H9 (cell line): ENCODE measurements around the gene NPHS1. TPM values are rescaled to one million over a fixed set of nuclear protein-coding genes. Genes with fewer than 3 reads are reported as not detected.

Experiments used
- DNase-seq: peaks from one replicate; pipeline ENCODE4 v3.0.0-alpha.2; 2017
- H2AFZ ChIP-seq: one replicate; pipeline ENCODE4 v1.6.1; 2013; ENCODE audit warnings: mild to moderate bottlenecking, low read length, control low read depth, moderate library complexity
- H2AK5ac ChIP-seq: 2 replicates; pipeline ENCODE4 v1.6.1; 2013; ENCODE audit warnings: low read length, control low read depth, mixed read lengths; ENCODE audit not compliant: insufficient read length
- H2BK120ac ChIP-seq: one replicate; pipeline ENCODE4 v1.6.1; 2013; ENCODE audit warnings: low read depth, mild to moderate bottlenecking, low read length, control low read depth, inconsistent platforms; ENCODE audit not compliant: poor library complexity, severe bottlenecking
- H2BK12ac ChIP-seq: 2 replicates; pipeline ENCODE4 v1.6.1; 2013; ENCODE audit warnings: low read length, control low read depth, mixed read lengths, low read depth; ENCODE audit not compliant: insufficient read length
- H2BK15ac ChIP-seq: 2 replicates; pipeline ENCODE4 v1.6.1; 2013; ENCODE audit warnings: low read depth, low read length, control low read depth
- H2BK20ac ChIP-seq: one replicate; pipeline ENCODE4 v1.6.1; 2013; ENCODE audit warnings: low read depth, mild to moderate bottlenecking, low read length, control low read depth, inconsistent platforms; ENCODE audit not compliant: poor library complexity, severe bottlenecking
- H2BK5ac ChIP-seq: 2 replicates; pipeline ENCODE4 v1.6.1; 2013; ENCODE audit warnings: low read length, control low read depth, mixed read lengths; ENCODE audit not compliant: insufficient read length
- H3K14ac ChIP-seq: 2 replicates; pipeline ENCODE4 v1.6.1; 2013; ENCODE audit warnings: low read length, control low read depth; ENCODE audit not compliant: insufficient read depth
- H3K18ac ChIP-seq: 2 replicates; pipeline ENCODE4 v1.6.1; 2013; ENCODE audit warnings: low read depth, mild to moderate bottlenecking, mixed read lengths, low read length, control low read depth; ENCODE audit not compliant: insufficient read length
- H3K23ac ChIP-seq: 2 replicates; pipeline ENCODE4 v1.6.1; 2013; ENCODE audit warnings: low read length, control low read depth, mixed read lengths, low read depth; ENCODE audit not compliant: insufficient read length
- H3K23me2 ChIP-seq: 2 replicates; pipeline ENCODE4 v1.6.1; 2013; ENCODE audit warnings: low read depth, mild to moderate bottlenecking, mixed read lengths, low read length, control low read depth; ENCODE audit not compliant: insufficient read length, poor library complexity, severe bottlenecking
- H3K27ac ChIP-seq: 2 replicates; pipeline ENCODE4 v1.5.1; 2013; ENCODE audit warnings: low read length, control low read depth, mixed read lengths, low read depth; ENCODE audit not compliant: insufficient read length
- H3K27me3 ChIP-seq: 2 replicates; pipeline ENCODE4 v1.6.1; 2013; ENCODE audit warnings: low read length, control low read depth, inconsistent platforms; ENCODE audit not compliant: insufficient read depth
- H3K4ac ChIP-seq: 2 replicates; pipeline ENCODE4 v1.6.1; 2013; ENCODE audit warnings: low read depth, mild to moderate bottlenecking, control low read depth, inconsistent platforms, low read length, moderate library complexity
- H3K4me1 ChIP-seq: 2 replicates; pipeline ENCODE4 v1.6.1; 2013; ENCODE audit warnings: low read length, control low read depth, inconsistent platforms; ENCODE audit not compliant: insufficient read depth
- H3K4me2 ChIP-seq: 2 replicates; pipeline ENCODE4 v1.6.1; 2013; ENCODE audit warnings: low read length, control low read depth, mixed read lengths; ENCODE audit not compliant: insufficient read length, insufficient read depth
- H3K56ac ChIP-seq: 2 replicates; pipeline ENCODE4 v1.6.1; 2013; ENCODE audit warnings: low read depth, mild to moderate bottlenecking, mixed read lengths, low read length, control low read depth; ENCODE audit not compliant: insufficient read length
- H3K79me1 ChIP-seq: 2 replicates; pipeline ENCODE4 v1.6.1; 2013; ENCODE audit warnings: low read depth, mild to moderate bottlenecking, moderate library complexity, low read length, control low read depth, inconsistent platforms; ENCODE audit not compliant: insufficient read depth, poor library complexity, severe bottlenecking
- H3K79me2 ChIP-seq: 2 replicates; pipeline ENCODE4 v1.6.1; 2013; ENCODE audit warnings: low read length, control low read depth, inconsistent platforms; ENCODE audit not compliant: insufficient read depth
- H3K9ac ChIP-seq: 2 replicates; pipeline ENCODE4 v1.6.1; 2013; ENCODE audit warnings: low read length, control low read depth, mixed read lengths; ENCODE audit not compliant: insufficient read length; ENCODE audit errors: extremely low read depth
- H3K9me3 ChIP-seq: one replicate; pipeline ENCODE4 v1.6.1; 2013; ENCODE audit warnings: low read depth, low read length, inconsistent platforms; ENCODE audit not compliant: control insufficient read depth
- H3T11ph ChIP-seq: one replicate; pipeline ENCODE4 v1.6.1; 2013; ENCODE audit warnings: mild to moderate bottlenecking, low read length, control low read depth, inconsistent platforms
- H4K20me1 ChIP-seq: one replicate; pipeline ENCODE4 v1.6.1; 2013; ENCODE audit not compliant: control insufficient read depth, insufficient read length, insufficient read depth
- H4K5ac ChIP-seq: 2 replicates; pipeline ENCODE4 v1.6.1; 2013; ENCODE audit warnings: low read depth, mild to moderate bottlenecking, mixed read lengths, low read length, control low read depth; ENCODE audit not compliant: insufficient read length
- H4K8ac ChIP-seq: replicated peaks from 2 replicates; pipeline ENCODE4 v1.6.1; 2013; ENCODE audit warnings: low read length, control low read depth, mixed read lengths, low read depth; ENCODE audit not compliant: insufficient read length
- H4K91ac ChIP-seq: 2 replicates; pipeline ENCODE4 v1.6.1; 2013; ENCODE audit warnings: low read depth, mild to moderate bottlenecking, moderate library complexity, mixed read lengths, low read length, control low read depth; ENCODE audit not compliant: insufficient read length
- H3K27ac Mint-ChIP-seq, 3 experiments: 2 replicates in 2 of 3; 3 replicates in 1 of 3; pipeline ENCODE4 v1.8.0; 2020 to 2021; ENCODE audit warnings: mixed read lengths in 3 of 3, mild to moderate bottlenecking in 1 of 3, moderate library complexity in 1 of 3
- H3K27me3 Mint-ChIP-seq: 2 replicates; pipeline ENCODE4 v1.8.0; 2021; ENCODE audit warnings: low read depth, mild to moderate bottlenecking, moderate library complexity, mixed read lengths
- H3K36me3 Mint-ChIP-seq, 3 experiments: 2 replicates in 2 of 3; 3 replicates in 1 of 3; pipeline ENCODE4 v1.8.0; 2020 to 2021; ENCODE audit warnings: low read depth in 3 of 3, mixed read lengths in 3 of 3; ENCODE audit not compliant: insufficient read depth in 1 of 3
- H3K4me1 Mint-ChIP-seq, 2 experiments: 2 replicates each; pipeline ENCODE4 v1.8.0; 2020; ENCODE audit warnings: mixed read lengths in 2 of 2
- H3K4me3 Mint-ChIP-seq, 2 experiments: 2 replicates in 1 of 2; 3 replicates in 1 of 2; pipeline ENCODE4 v1.8.0; 2020 to 2021; ENCODE audit warnings: mild to moderate bottlenecking in 2 of 2, mixed read lengths in 2 of 2, moderate library complexity in 1 of 2
- H3K9me3 Mint-ChIP-seq, 2 experiments: 2 replicates in 1 of 2; 3 replicates in 1 of 2; pipeline ENCODE4 v1.8.0; 2020; ENCODE audit warnings: mild to moderate bottlenecking in 2 of 2, mixed read lengths in 2 of 2, moderate library complexity in 1 of 2
- CTCF ChIP-seq: fragments of 200-600 bp; sonication (generic); conservative IDR thresholded peaks from 3 replicates; pipeline ENCODE4 v1.8.0; 2021; ENCODE audit warnings: antibody characterized with exemption, mild to moderate bottlenecking
- WGBS: extraction: QIAGEN DNeasy Blood & Tissue Kit; methylation state at CpG from one replicate; pipeline ENCODE4 v1.1.7; 2013; ENCODE audit warnings: missing lambda C conversion rate, low lambda C conversion rate, mixed read lengths; ENCODE audit not compliant: insufficient read length; ENCODE audit errors: extremely low coverage; 5-methylcytosine and 5-hydroxymethylcytosine counted together
- total RNA-seq: library from RNA; stranded (reverse); gene quantifications from 2 replicates; pipeline ENCODE4 v1.2.1, GENCODE V29; 2021

The NPHS1 gene
- total RNA-seq, 1 experiment from 2014 or later = 0.83 TPM

DNA sequence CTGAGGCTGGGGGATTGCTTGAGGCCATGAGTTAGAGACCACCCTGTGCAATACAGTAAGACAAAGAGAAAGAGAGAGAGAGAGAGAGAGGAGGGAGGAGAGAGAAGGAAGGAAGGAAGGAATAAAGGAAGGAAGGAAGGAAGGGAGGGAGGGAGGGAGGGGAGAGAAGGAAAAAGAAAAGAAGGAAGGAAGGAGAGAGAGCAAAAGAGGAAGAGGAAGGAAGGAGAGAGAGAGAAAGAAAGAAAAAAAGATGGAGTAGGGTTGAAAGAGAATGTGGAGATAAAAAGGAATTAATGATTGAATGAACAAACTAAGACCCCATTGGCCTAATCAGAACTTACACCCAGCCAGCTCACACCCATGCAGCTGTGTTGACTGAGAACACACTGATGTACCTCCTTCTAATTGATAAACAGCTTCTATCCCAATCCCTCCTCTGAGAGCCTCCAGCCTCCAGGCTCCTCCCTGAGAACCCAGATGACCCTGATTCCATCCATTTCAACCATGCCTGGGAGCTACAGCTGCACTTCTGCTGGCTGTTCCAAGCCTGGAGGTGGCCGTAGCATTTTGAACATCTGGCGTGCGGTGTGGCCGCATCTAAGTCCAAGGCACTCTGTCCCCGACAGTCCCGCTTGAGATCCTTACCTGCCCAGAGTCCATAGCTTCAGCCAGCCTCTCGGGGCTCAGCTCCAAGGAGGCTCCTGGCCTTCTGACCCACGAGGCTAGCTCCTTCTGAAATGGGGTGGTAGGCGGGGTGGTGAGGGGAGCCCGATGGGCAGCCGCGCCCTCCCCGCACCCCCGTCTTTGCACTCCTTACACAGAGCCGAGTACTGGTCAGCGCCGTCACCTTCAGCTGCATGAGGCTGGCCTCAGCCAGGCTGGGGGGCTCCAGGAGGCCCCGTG, 40.7 kb downstream of the NPHS1 start:
- no peak for DNase-seq
- H3K18ac ChIP-seq = no peak overlapping the region
- no CpG with 5 or more reads among the region's 18 CpGs for WGBS
- H3K9me3 ChIP-seq = no peaks in the 10 kb centered on the region
- peaks cover 2 to 3% of the 10 kb centered on the region in 2 experiments; a peak in 2 of 5 replicates for H3K9me3 Mint-ChIP-seq
- peaks cover 11 to 19% of the 10 kb centered on the region in 2 experiments for H3K4me1 Mint-ChIP-seq
- H3K9ac ChIP-seq = no peak overlapping the region
- H3K14ac ChIP-seq = no peak overlapping the region
- H3K56ac ChIP-seq = no peak overlapping the region
- no peaks in the 10 kb centered on the region for H4K20me1 ChIP-seq
- H2BK20ac ChIP-seq = no peak overlapping the region
- H4K8ac ChIP-seq = no peak overlapping the region
- H4K5ac ChIP-seq = no peak overlapping the region
- H3K27ac ChIP-seq = no peak overlapping the region
- no peak overlapping the region for H2BK120ac ChIP-seq
- H3K27me3 ChIP-seq = no peaks in the 10 kb centered on the region
- no peak overlapping the region for H2BK5ac ChIP-seq
- no peak for TF ChIP-seq CTCF
- no peak overlapping the region for H3K4me3 Mint-ChIP-seq
- no peak overlapping the region for H4K91ac ChIP-seq
- peaks cover 16% of the 10 kb centered on the region for H3K27me3 Mint-ChIP-seq
- no peaks in the 10 kb centered on the region for H3K79me2 ChIP-seq
- no peaks in the 10 kb centered on the region for H3K23me2 ChIP-seq
- no peaks in the 10 kb centered on the region for H3K36me3 Mint-ChIP-seq
- H3K27ac Mint-ChIP-seq = peak overlapping the region in 1 of 3 experiments; percentile 92; a peak in 1 of 7 replicates
- no peak overlapping the region for H2BK15ac ChIP-seq
- H3K4me1 ChIP-seq = no peaks in the 10 kb centered on the region; the same call in 1 of the 2 replicates
- H3K4ac ChIP-seq = no peak overlapping the region
- H2AFZ ChIP-seq = no peak overlapping the region
- no peak overlapping the region for H3K23ac ChIP-seq
- no peaks in the 10 kb centered on the region for H3K79me1 ChIP-seq
- H2BK12ac ChIP-seq = no peak overlapping the region
- H2AK5ac ChIP-seq = no peak overlapping the region
- no peak overlapping the region for H3K4me2 ChIP-seq
- no peak overlapping the region for H3T11ph ChIP-seq
